Muscle of leg (tissue), 11 donors: ENCODE results near the gene WNT8B. TPM values are rescaled to one million over a fixed set of nuclear protein-coding genes. Genes with fewer than 3 reads are reported as not detected.

Experiments used
- DNase-seq: peaks from one replicate; pipeline ENCODE4 v3.0.0; 2013
- H3K27ac ChIP-seq: one replicate; pipeline ENCODE4 v1.5.1; 2013; ENCODE audit warnings: mild to moderate bottlenecking, low read length, control low read depth
- H3K27me3 ChIP-seq: one replicate; pipeline ENCODE4 v1.6.1; 2013; ENCODE audit warnings: low read length; ENCODE audit not compliant: control insufficient read depth, insufficient read depth
- H3K36me3 ChIP-seq: one replicate; pipeline ENCODE4 v1.6.1; 2013; ENCODE audit warnings: low read length; ENCODE audit not compliant: control insufficient read depth, insufficient read depth
- H3K4me1 ChIP-seq: one replicate; pipeline ENCODE4 v1.6.1; 2013; ENCODE audit warnings: low read length; ENCODE audit not compliant: control insufficient read depth, insufficient read depth
- H3K4me3 ChIP-seq: one replicate; pipeline ENCODE4 v1.5.1; 2013; ENCODE audit warnings: low read length, control low read depth
- H3K9me3 ChIP-seq: replicated peaks from 2 replicates; pipeline ENCODE4 v1.6.1; 2013; ENCODE audit warnings: low read depth, low read length; ENCODE audit not compliant: control insufficient read depth
- WGBS: methylation state at CpG from one replicate; pipeline ENCODE4 v1.1.5; 2013; ENCODE audit warnings: missing lambda C conversion rate; ENCODE audit not compliant: insufficient coverage; 5-methylcytosine and 5-hydroxymethylcytosine counted together
- polyA plus RNA-seq, 8 donors: library from polyadenylated mRNA; unstranded; fragments of 120-200 nt; gene quantifications; one replicate each; pipeline versions ENCODE4 v1.2.1 to v1.2.3, GENCODE V29; 2013; ENCODE audit warnings: inconsistent platforms in 1 of 8, low replicate concordance in 1 of 8; ENCODE audit not compliant: insufficient read length in 8 of 8, insufficient read depth in 1 of 8
- total RNA-seq: library from RNA; stranded (reverse); fragments of 120-200 nt; gene quantifications from one replicate; pipeline ENCODE4 v1.2.4, GENCODE V29; 2013

WNT8B gene
- total and polyA plus RNA-seq, 9 donors, result 0.05 to 0.11 TPM; not detected in 7

- Histone ChIP-seq H3K36me3 (peaks cover 8% of the 10 kb centered on the region), H3K9me3 (no peaks in the 10 kb centered on the region), H3K27ac (no peak overlapping the region), H3K4me3 (peak overlapping the region; percentile 26), H3K4me1 (peaks cover 15% of the 10 kb centered on the region), H3K27me3 (peaks cover 50% of the 10 kb centered on the region)
- DNase-seq, result peak; percentile 73
- 0% methylated on average over 51 of the region's 59 CpGs for WGBS
Observed at GRCh38 chr10:100482181-100482833, 19.5 kb downstream of the WNT8B start.

GRCh38 chr10:100482834-100483185 is 20.0 kb downstream of the WNT8B start:
- Histone ChIP-seq H3K9me3 (no peaks in the 10 kb centered on the region), H3K27ac (no peak overlapping the region), H3K4me3 (no peak overlapping the region), H3K36me3 (peaks cover 13% of the 10 kb centered on the region), H3K27me3 (peaks cover 50% of the 10 kb centered on the region), H3K4me1 (peaks cover 15% of the 10 kb centered on the region)
- no peak for DNase-seq
- WGBS, result 38% methylated on average over 4 of the region's 5 CpGs

- Histone ChIP-seq H3K27me3 (peaks cover 45% of the 10 kb centered on the region), H3K9me3 (no peaks in the 10 kb centered on the region), H3K4me1 (peaks cover 15% of the 10 kb centered on the region), H3K4me3 (no peak overlapping the region), H3K27ac (no peak overlapping the region), H3K36me3 (peaks cover 22% of the 10 kb centered on the region)
- DNase-seq, result no peak
- WGBS, result 75% methylated on average over 2 of the region's 5 CpGs
Observed at GRCh38 chr10:100483876-100484666, 21.3 kb downstream of the WNT8B start.

GRCh38 chr10:100485366-100485765 is 22.6 kb downstream of the WNT8B start:
- no peaks in the 10 kb centered on the region for H3K9me3 ChIP-seq
- peaks cover 33% of the 10 kb centered on the region for H3K27me3 ChIP-seq
- no peak overlapping the region for H3K4me3 ChIP-seq
- peaks cover 15% of the 10 kb centered on the region for H3K4me1 ChIP-seq
- DNase-seq, result no peak
- no CpG with 5 or more reads among the region's 8 CpGs for WGBS
- no peak overlapping the region for H3K27ac ChIP-seq
- H3K36me3 ChIP-seq, result peaks cover 33% of the 10 kb centered on the region

GRCh38 chr10:100485801-100486495 is 23.1 kb downstream of the WNT8B start:
- DNase-seq, result no peak
- H3K4me3 ChIP-seq, result no peak overlapping the region
- peaks cover 15% of the 10 kb centered on the region for H3K4me1 ChIP-seq
- peaks cover 33% of the 10 kb centered on the region for H3K36me3 ChIP-seq
- H3K27me3 ChIP-seq, result peaks cover 27% of the 10 kb centered on the region
- WGBS, result 51% methylated on average over 7 of the region's 10 CpGs
- no peak overlapping the region for H3K27ac ChIP-seq
- no peaks in the 10 kb centered on the region for H3K9me3 ChIP-seq

- Histone ChIP-seq H3K27me3 (peaks cover 12% of the 10 kb centered on the region), H3K4me1 (peaks cover 7% of the 10 kb centered on the region), H3K36me3 (peaks cover 35% of the 10 kb centered on the region), H3K9me3 (no peaks in the 10 kb centered on the region), H3K27ac (no peak overlapping the region), H3K4me3 (no peak overlapping the region)
- no peak for DNase-seq
- WGBS, result 87% methylated on average over 6 of the region's 6 CpGs
Observed at GRCh38 chr10:100487529-100487928, 24.7 kb downstream of the WNT8B start.

GRCh38 chr10:100489396-100489795 is 26.6 kb downstream of the WNT8B start:
- DNase-seq, result no peak
- Histone ChIP-seq H3K27me3 (peaks cover under 1% of the 10 kb centered on the region), H3K4me1 (no peaks in the 10 kb centered on the region), H3K27ac (no peak overlapping the region), H3K4me3 (no peak overlapping the region), H3K36me3 (peaks cover 35% of the 10 kb centered on the region), H3K9me3 (no peaks in the 10 kb centered on the region)
- WGBS, result 50% methylated on average over 3 of the region's 5 CpGs

- H3K9me3 ChIP-seq, result no peaks in the 10 kb centered on the region
- WGBS, result 80% methylated on average over 1 of the region's 2 CpGs
- no peak for DNase-seq
- no peak overlapping the region for H3K4me3 ChIP-seq
- H3K27ac ChIP-seq, result no peak overlapping the region
- no peaks in the 10 kb centered on the region for H3K4me1 ChIP-seq
- H3K36me3 ChIP-seq, result peaks cover 42% of the 10 kb centered on the region
- no peaks in the 10 kb centered on the region for H3K27me3 ChIP-seq
Observed at GRCh38 chr10:100490531-100490930, 27.7 kb downstream of the WNT8B start.

- Histone ChIP-seq H3K9me3 (no peaks in the 10 kb centered on the region), H3K4me1 (no peaks in the 10 kb centered on the region), H3K36me3 (peaks cover 51% of the 10 kb centered on the region), H3K27me3 (no peaks in the 10 kb centered on the region), H3K4me3 (no peak overlapping the region), H3K27ac (no peak overlapping the region)
- WGBS, result 91% methylated on average over 1 of the region's 2 CpGs
- DNase-seq, result no peak
Observed at GRCh38 chr10:100496567-100496966, 33.8 kb downstream of the WNT8B start.

GRCh38 chr10:100498059-100498458 is 35.2 kb downstream of the WNT8B start:
- Histone ChIP-seq H3K36me3 (peaks cover 56% of the 10 kb centered on the region), H3K9me3 (no peaks in the 10 kb centered on the region), H3K4me3 (no peak overlapping the region), H3K4me1 (no peaks in the 10 kb centered on the region), H3K27me3 (no peaks in the 10 kb centered on the region), H3K27ac (no peak overlapping the region)
- 94% methylated on average over 4 of the region's 4 CpGs for WGBS
- no peak for DNase-seq
